Esophagus muscularis mucosa (tissue), 4 donors: Measurements from ENCODE around the gene CUEDC2. TPM values are rescaled to one million over a fixed set of nuclear protein-coding genes. Genes with fewer than 3 reads are reported as not detected.
"Not testable (repeated sequence)": the region's sequence is repeated elsewhere in the genome, so short reads cannot be mapped to it uniquely, and the experiment has no call there.

Experiments used
- DNase-seq: peaks from one replicate; pipeline ENCODE4 v3.0.0-alpha.2; 2017; ENCODE audit errors: extremely low spot score
- H3K27ac ChIP-seq, 4 donors: fragments of 200-600 bp; sonication (generic); replicated peaks in 1 of 4; 1 replicate in 3 of 4; 2 replicates in 1 of 4; pipeline ENCODE4 v1.5.1; 2016 to 2019; ENCODE audit warnings: mild to moderate bottlenecking in 1 of 4
- H3K27me3 ChIP-seq, 4 donors: fragments of 200-600 bp; sonication (generic); one replicate each; pipeline versions ENCODE4 v1.5.1 to v1.6.0; 2016 to 2019
- H3K36me3 ChIP-seq, 4 donors: fragments of 200-600 bp; sonication (generic); one replicate each; pipeline ENCODE4 v1.5.1; 2016 to 2019
- H3K4me1 ChIP-seq, 4 donors: fragments of 200-600 bp; sonication (generic); one replicate each; pipeline ENCODE4 v1.5.1; 2016 to 2019
- H3K4me3 ChIP-seq, 4 donors: fragments of 200-600 bp; sonication (generic); 1 replicate in 2 of 4; 2 replicates in 2 of 4; pipeline ENCODE4 v1.5.1; 2016 to 2019; ENCODE audit warnings: mild to moderate bottlenecking in 4 of 4, moderate library complexity in 1 of 4
- H3K9me3 ChIP-seq, 4 donors: fragments of 200-600 bp; sonication (generic); 1 replicate in 3 of 4; 2 replicates in 1 of 4; pipeline ENCODE4 v1.5.1; 2016 to 2019
- EP300 ChIP-seq: sonication (generic); formaldehyde crosslinking; IDR thresholded peaks from one replicate; pipeline ENCODE4 v1.6.1; 2017; ENCODE audit warnings: antibody characterized with exemption
- POLR2A ChIP-seq: fragments of 450-650 bp; IDR thresholded peaks from one replicate; pipeline ENCODE4 v1.6.1; 2017; ENCODE audit warnings: antibody characterized with exemption, moderate library complexity, mild to moderate bottlenecking, low read depth
- POLR2AphosphoS5 ChIP-seq, 2 donors: sonication (generic); formaldehyde crosslinking; IDR thresholded peaks; one replicate each; pipeline ENCODE4 v1.6.1; 2017; ENCODE audit warnings: antibody characterized with exemption in 2 of 2
- WGBS: methylation state at CpG from one replicate; pipeline ENCODE4 v1.1.5; 2018; 5-methylcytosine and 5-hydroxymethylcytosine counted together
- intact Hi-C: fragments of 100-400 bp; cut with DNase I; formaldehyde crosslinking; loops from one replicate; pipeline ENCODE4 v1.15.1; 2023
- total RNA-seq, 4 donors: library from RNA; depleted of rRNA; stranded (reverse); fragments of >200 nt; gene quantifications; one replicate each; pipeline versions ENCODE4 v1.1.0 to v1.2.1, GENCODE V29; 2016
- TF ChIP-seq, protein P1 (sequence below), 3 experiments: fragments of 200-600 bp in 2 of 3; fragments of 450-650 bp in 1 of 3; sonication (generic) in 2 of 3; IDR thresholded peaks; one replicate each; pipeline ENCODE4 v1.5.1; 2017 to 2019; ENCODE audit warnings: antibody characterized with exemption in 3 of 3, mild to moderate bottlenecking in 2 of 3, moderate library complexity in 1 of 3

The CUEDC2 gene
- total RNA-seq, 4 donors from 2014 or later: 61.0 to 92.7 (median 71.2) TPM

DNA sequence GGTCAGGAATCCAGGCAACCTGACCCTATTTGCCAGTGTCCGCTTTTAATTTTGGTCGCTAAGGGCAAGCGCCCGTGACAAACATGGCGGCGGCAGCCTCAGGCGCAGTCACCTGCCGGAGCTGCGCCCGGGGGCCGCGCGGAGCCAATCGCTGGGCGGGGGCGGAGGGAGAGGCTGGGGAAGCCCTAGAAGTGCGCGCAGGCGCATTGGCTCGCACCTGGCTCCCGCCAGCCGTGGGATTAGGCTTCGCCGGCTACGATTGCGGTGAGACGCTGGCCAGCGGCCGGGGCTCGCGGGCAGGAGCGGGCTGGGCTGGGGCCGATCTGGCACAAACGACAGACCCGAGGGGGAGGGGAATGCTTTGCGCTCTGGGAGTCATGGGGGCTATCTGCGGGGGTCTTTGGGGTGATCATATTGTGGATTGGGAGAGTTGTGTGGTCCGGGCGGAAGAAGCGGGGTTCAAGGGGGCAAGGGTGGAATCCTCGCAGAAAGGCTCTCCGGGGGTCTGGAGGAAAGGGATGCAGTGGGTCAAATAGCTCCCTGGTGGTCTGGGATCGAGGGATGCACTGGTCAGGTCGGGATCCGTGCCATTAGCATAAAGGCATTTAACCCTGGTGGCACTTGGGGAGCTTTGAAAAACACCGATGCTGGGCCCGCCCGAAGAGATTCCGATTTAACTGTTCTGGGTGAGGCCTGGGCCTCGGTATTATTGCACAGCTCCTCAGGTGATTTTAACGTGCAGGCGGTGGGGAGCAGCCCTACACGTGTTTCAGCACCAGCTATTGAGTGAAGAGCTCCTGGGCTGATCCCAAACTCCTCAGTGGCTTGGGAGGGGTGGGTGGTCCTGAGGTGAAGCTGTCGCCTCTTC, 29.0 kb upstream of the CUEDC2 start:
- no peaks in the 10 kb centered on the region for H3K36me3 ChIP-seq
- TF ChIP-seq POLR2AphosphoS5 (IDR thresholded peaks at IDR 0.05) (peak; percentile 72 to 85), POLR2A (no peak)
- intact Hi-C loops: no loop called here
- WGBS: 7% methylated on average over 32 of the region's 54 CpGs
- peaks cover 18 to 30% (median 21%) of the 10 kb centered on the region in 4 donors for H3K4me1 ChIP-seq
- no peaks in the 10 kb centered on the region for H3K9me3 ChIP-seq
- no peak for DNase-seq
- H3K27me3 ChIP-seq: no peaks in the 10 kb centered on the region
- peak overlapping the region in 3 of 4 donors; percentile 30 to 61 (median 41) for H3K27ac ChIP-seq
- H3K4me3 ChIP-seq: peak overlapping the region; percentile 59 to 62 (median 59)

DNA sequence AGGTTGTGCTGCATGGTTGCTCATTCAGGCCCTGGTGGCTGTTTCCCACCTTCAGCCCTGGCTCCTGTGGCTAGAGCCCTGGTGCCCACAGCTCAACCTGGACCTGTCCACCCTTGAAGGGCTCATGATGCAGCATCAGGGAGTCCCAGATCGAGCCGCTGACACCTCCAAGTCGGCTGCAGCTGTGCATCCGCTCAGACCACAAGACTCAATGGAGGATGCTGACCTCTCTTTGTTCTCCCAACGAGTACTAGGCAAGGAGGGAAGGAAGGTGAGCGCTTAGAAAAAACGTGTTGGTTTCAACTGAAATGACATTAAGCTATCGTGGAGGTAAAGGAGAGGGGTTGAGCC, 28.4 kb upstream of the CUEDC2 start:
- 38% methylated on average over 8 of the region's 8 CpGs for WGBS
- H3K27ac ChIP-seq: peak overlapping the region in 1 of 4 donors; percentile 61
- H3K36me3 ChIP-seq: no peaks in the 10 kb centered on the region
- H3K4me1 ChIP-seq: peaks cover 18 to 30% (median 21%) of the 10 kb centered on the region in 4 donors
- peak overlapping the region; percentile 59 to 62 (median 59) for H3K4me3 ChIP-seq
- TF ChIP-seq POLR2AphosphoS5 (IDR thresholded peaks at IDR 0.05) (no peak), POLR2A (no peak), EP300 (peak; percentile 12)
- TF ChIP-seq, protein P1, sequence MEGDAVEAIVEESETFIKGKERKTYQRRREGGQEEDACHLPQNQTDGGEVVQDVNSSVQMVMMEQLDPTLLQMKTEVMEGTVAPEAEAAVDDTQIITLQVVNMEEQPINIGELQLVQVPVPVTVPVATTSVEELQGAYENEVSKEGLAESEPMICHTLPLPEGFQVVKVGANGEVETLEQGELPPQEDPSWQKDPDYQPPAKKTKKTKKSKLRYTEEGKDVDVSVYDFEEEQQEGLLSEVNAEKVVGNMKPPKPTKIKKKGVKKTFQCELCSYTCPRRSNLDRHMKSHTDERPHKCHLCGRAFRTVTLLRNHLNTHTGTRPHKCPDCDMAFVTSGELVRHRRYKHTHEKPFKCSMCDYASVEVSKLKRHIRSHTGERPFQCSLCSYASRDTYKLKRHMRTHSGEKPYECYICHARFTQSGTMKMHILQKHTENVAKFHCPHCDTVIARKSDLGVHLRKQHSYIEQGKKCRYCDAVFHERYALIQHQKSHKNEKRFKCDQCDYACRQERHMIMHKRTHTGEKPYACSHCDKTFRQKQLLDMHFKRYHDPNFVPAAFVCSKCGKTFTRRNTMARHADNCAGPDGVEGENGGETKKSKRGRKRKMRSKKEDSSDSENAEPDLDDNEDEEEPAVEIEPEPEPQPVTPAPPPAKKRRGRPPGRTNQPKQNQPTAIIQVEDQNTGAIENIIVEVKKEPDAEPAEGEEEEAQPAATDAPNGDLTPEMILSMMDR (IDR thresholded peaks at IDR 0.05): no peak
- H3K9me3 ChIP-seq: no peaks in the 10 kb centered on the region
- no peaks in the 10 kb centered on the region for H3K27me3 ChIP-seq
- no peak for DNase-seq
- intact Hi-C loops: no loop called here

DNA sequence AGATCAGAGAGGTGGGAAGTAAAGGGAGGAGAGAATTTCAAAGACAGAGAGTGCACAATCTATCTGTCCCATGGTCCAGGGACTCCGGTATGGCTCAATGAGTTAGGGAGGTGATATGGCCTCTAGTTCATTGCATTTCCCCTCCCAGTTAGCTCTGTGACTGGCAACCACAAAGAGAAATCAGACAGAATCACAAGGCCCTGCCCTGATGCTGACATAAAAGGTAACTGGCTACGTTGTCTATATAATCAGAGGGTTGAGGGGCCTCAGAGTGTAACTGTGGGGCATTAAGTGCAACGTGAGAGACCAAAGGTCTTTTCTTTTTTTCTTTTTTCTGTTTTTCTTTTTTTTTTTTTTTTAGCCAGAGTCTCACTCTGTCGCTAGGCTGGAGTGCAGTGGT, 26.3 kb upstream of the CUEDC2 start:
- Histone ChIP-seq H3K27ac (no peak overlapping the region), H3K27me3 (no peaks in the 10 kb centered on the region), H3K9me3 (no peaks in the 10 kb centered on the region), H3K4me1 (peaks cover 18 to 30% (median 21%) of the 10 kb centered on the region in 4 donors), H3K36me3 (peaks cover 0 to 5% (median 0%) of the 10 kb centered on the region in 4 donors), H3K4me3 (no peak overlapping the region)
- intact Hi-C loops: no loop called here
- DNase-seq: no peak
- TF ChIP-seq POLR2A: no peak
- TF ChIP-seq, protein P1 (IDR thresholded peaks at IDR 0.05): no peak
- TF ChIP-seq POLR2AphosphoS5 (IDR thresholded peaks at IDR 0.05): no peak
- TF ChIP-seq EP300: no peak
- 92% methylated on average over 4 of the region's 4 CpGs for WGBS

DNA sequence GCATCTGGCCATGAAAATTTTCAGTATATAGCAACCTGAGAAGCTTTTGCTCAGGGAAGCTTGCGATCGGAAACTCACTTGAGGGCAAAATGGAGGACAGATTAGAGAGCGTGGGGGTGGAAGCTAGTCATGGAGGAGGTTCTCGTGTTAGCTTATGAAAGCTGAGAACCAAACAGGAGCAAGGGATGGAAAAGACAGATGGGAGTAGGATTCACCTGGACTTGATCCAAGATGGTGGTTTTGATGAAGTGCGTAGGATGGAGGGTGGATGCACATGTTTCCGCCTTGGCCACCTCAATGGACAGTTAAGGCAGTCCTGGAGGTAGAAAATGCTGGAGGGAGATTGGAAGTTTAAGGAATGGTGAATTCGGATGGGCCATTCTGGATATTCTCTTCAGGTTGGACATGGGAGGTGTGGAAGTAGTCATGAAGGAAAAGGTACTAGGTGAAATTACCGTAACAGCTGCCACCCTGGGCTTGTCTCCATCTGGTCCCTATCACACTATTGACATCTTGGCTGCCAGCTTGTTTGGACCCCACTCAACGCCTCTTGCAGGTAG, 25.3 kb upstream of the CUEDC2 start:
- H3K9me3 ChIP-seq: no peaks in the 10 kb centered on the region
- peaks cover 0 to 6% (median 0%) of the 10 kb centered on the region in 4 donors for H3K36me3 ChIP-seq
- WGBS: 89% methylated on average over 9 of the region's 9 CpGs
- no peak for TF ChIP-seq POLR2AphosphoS5 (IDR thresholded peaks at IDR 0.05)
- H3K27ac ChIP-seq: no peak overlapping the region
- H3K4me1 ChIP-seq: peaks cover 15 to 24% (median 20%) of the 10 kb centered on the region in 4 donors
- no peak for DNase-seq
- intact Hi-C loops: no loop called here
- no peak overlapping the region for H3K4me3 ChIP-seq
- H3K27me3 ChIP-seq: no peaks in the 10 kb centered on the region

DNA sequence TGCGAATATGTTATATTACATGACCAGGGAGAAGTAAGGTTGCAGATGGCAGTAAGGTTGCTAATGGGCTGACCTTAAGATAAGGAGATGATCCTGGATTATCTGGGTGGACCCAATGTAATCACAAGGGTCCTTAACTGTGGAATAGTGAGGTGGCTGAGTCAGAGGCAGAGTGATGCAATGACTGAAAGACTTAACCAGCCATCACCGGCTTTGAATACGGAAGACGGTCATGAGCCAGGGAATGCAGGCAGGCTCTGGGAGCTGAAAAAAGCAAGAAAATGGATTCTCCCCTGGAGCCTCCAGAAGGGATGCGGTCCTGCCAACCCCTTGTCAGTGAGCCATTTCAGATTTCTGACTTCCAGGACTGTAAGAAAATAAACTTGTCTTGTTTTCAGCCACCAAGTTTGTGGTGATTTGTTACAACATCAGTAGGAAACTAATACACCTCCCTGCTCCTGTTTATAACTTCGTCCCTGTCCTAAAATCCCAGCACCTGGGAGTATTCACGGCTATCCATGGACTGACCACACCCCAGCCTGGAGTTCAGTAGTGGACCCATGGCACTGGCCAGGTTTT, 23.6 kb upstream of the CUEDC2 start:
- no peaks in the 10 kb centered on the region for H3K27me3 ChIP-seq
- WGBS: 71% methylated on average over 7 of the region's 7 CpGs
- intact Hi-C loops: no loop called here
- peaks cover 0 to 10% (median 0%) of the 10 kb centered on the region in 4 donors for H3K36me3 ChIP-seq
- no peak overlapping the region for H3K27ac ChIP-seq
- H3K4me1 ChIP-seq: peaks cover 9 to 21% (median 14%) of the 10 kb centered on the region in 4 donors
- TF ChIP-seq POLR2A: no peak
- TF ChIP-seq, protein P1 (IDR thresholded peaks at IDR 0.05): no peak
- no peak for TF ChIP-seq EP300
- TF ChIP-seq POLR2AphosphoS5 (IDR thresholded peaks at IDR 0.05): no peak
- H3K4me3 ChIP-seq: no peak overlapping the region
- H3K9me3 ChIP-seq: no peaks in the 10 kb centered on the region
- no peak for DNase-seq

DNA sequence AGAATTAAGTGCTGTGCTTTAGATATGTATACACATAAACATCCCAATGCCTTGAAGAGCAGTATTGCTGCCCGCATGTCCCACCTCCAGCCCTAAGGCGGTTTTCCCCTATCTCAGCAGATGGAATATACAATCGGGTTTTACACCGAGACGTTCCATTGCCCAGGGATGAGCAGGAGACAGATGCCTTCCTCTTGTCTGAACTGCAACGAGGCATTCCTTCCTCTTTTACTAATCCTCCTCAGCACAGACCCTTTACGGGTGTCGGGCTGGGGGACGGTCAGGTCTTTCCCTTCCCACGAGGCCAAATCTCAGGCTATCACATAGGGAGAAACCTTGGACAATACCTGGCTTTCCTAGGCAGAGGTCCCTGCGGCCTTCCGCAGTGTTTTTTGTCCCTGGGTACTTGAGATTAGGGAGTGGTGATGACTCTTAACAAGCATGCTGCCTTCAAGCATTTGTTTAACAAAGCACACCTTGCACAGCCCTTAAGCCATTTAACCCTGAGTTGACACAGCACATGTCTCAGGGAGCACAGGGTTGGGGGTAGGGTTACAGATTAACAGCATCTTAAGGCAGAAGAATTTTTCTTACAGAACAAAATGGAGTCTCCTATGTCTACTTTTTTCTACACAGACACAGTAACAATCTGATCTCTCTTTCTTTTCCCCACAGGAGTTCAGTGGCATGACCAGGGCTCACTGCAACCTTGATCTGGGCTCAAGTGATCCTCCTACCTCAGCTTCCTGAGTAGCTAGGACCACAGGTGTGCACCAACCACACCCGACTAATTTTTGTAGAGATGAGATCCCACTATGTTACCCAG, 22.5 kb upstream of the CUEDC2 start:
- H3K9me3 ChIP-seq, H3K36me3 ChIP-seq, intact Hi-C loops, DNase-seq, H3K27me3 ChIP-seq, H3K27ac ChIP-seq, H3K4me3 ChIP-seq: not testable (repeated sequence)
- H3K4me1 ChIP-seq: peaks cover 5 to 23% (median 13%) of the 10 kb centered on the region in 4 donors
- 73% methylated on average over 12 of the region's 13 CpGs for WGBS
